GM12892 (cell line): Measurements from ENCODE around the gene NFIB.

Source experiments
- POLR2A ChIP-seq: IDR thresholded peaks from 2 replicates; pipeline ENCODE4 v1.6.1; 2011; ENCODE audit warnings: low read depth, low read length, control low read depth
- POLR2AphosphoS5 ChIP-seq: IDR thresholded peaks from 2 replicates; pipeline ENCODE4 v1.6.1; 2011; ENCODE audit warnings: low read depth, low read length, control low read depth
- TAF1 ChIP-seq: IDR thresholded peaks from 2 replicates; pipeline ENCODE4 v1.6.1; 2011; ENCODE audit warnings: low read depth, mild to moderate bottlenecking, control low read depth, low read length, borderline replicate concordance

- TF ChIP-seq POLR2A (no peak), TAF1 (no peak), POLR2AphosphoS5 (no peak)
Observed at GRCh38 chr9:14191512-14191911, 122.4 kb downstream of the NFIB start.
